H9 (cell line): Measurements from ENCODE around the gene EBPL. TPM values are rescaled to one million over a fixed set of nuclear protein-coding genes. Genes with fewer than 3 reads are reported as not detected.

Experiments used
- DNase-seq: peaks from one replicate; pipeline ENCODE4 v3.0.0-alpha.2; 2017
- H2AFZ ChIP-seq: one replicate; pipeline ENCODE4 v1.6.1; 2013; ENCODE audit warnings: mild to moderate bottlenecking, low read length, control low read depth, moderate library complexity
- H2AK5ac ChIP-seq: 2 replicates; pipeline ENCODE4 v1.6.1; 2013; ENCODE audit warnings: low read length, control low read depth, mixed read lengths; ENCODE audit not compliant: insufficient read length
- H2BK120ac ChIP-seq: one replicate; pipeline ENCODE4 v1.6.1; 2013; ENCODE audit warnings: low read depth, mild to moderate bottlenecking, low read length, control low read depth, inconsistent platforms; ENCODE audit not compliant: poor library complexity, severe bottlenecking
- H2BK12ac ChIP-seq: 2 replicates; pipeline ENCODE4 v1.6.1; 2013; ENCODE audit warnings: low read length, control low read depth, mixed read lengths, low read depth; ENCODE audit not compliant: insufficient read length
- H2BK15ac ChIP-seq: 2 replicates; pipeline ENCODE4 v1.6.1; 2013; ENCODE audit warnings: low read depth, low read length, control low read depth
- H2BK20ac ChIP-seq: one replicate; pipeline ENCODE4 v1.6.1; 2013; ENCODE audit warnings: low read depth, mild to moderate bottlenecking, low read length, control low read depth, inconsistent platforms; ENCODE audit not compliant: poor library complexity, severe bottlenecking
- H2BK5ac ChIP-seq: 2 replicates; pipeline ENCODE4 v1.6.1; 2013; ENCODE audit warnings: low read length, control low read depth, mixed read lengths; ENCODE audit not compliant: insufficient read length
- H3K14ac ChIP-seq: 2 replicates; pipeline ENCODE4 v1.6.1; 2013; ENCODE audit warnings: low read length, control low read depth; ENCODE audit not compliant: insufficient read depth
- H3K18ac ChIP-seq: 2 replicates; pipeline ENCODE4 v1.6.1; 2013; ENCODE audit warnings: low read depth, mild to moderate bottlenecking, mixed read lengths, low read length, control low read depth; ENCODE audit not compliant: insufficient read length
- H3K23ac ChIP-seq: 2 replicates; pipeline ENCODE4 v1.6.1; 2013; ENCODE audit warnings: low read length, control low read depth, mixed read lengths, low read depth; ENCODE audit not compliant: insufficient read length
- H3K23me2 ChIP-seq: 2 replicates; pipeline ENCODE4 v1.6.1; 2013; ENCODE audit warnings: low read depth, mild to moderate bottlenecking, mixed read lengths, low read length, control low read depth; ENCODE audit not compliant: insufficient read length, poor library complexity, severe bottlenecking
- H3K27ac ChIP-seq: 2 replicates; pipeline ENCODE4 v1.5.1; 2013; ENCODE audit warnings: low read length, control low read depth, mixed read lengths, low read depth; ENCODE audit not compliant: insufficient read length
- H3K27me3 ChIP-seq: 2 replicates; pipeline ENCODE4 v1.6.1; 2013; ENCODE audit warnings: low read length, control low read depth, inconsistent platforms; ENCODE audit not compliant: insufficient read depth
- H3K4ac ChIP-seq: 2 replicates; pipeline ENCODE4 v1.6.1; 2013; ENCODE audit warnings: low read depth, mild to moderate bottlenecking, control low read depth, inconsistent platforms, low read length, moderate library complexity
- H3K4me1 ChIP-seq: 2 replicates; pipeline ENCODE4 v1.6.1; 2013; ENCODE audit warnings: low read length, control low read depth, inconsistent platforms; ENCODE audit not compliant: insufficient read depth
- H3K4me2 ChIP-seq: 2 replicates; pipeline ENCODE4 v1.6.1; 2013; ENCODE audit warnings: low read length, control low read depth, mixed read lengths; ENCODE audit not compliant: insufficient read length, insufficient read depth
- H3K56ac ChIP-seq: 2 replicates; pipeline ENCODE4 v1.6.1; 2013; ENCODE audit warnings: low read depth, mild to moderate bottlenecking, mixed read lengths, low read length, control low read depth; ENCODE audit not compliant: insufficient read length
- H3K79me1 ChIP-seq: 2 replicates; pipeline ENCODE4 v1.6.1; 2013; ENCODE audit warnings: low read depth, mild to moderate bottlenecking, moderate library complexity, low read length, control low read depth, inconsistent platforms; ENCODE audit not compliant: insufficient read depth, poor library complexity, severe bottlenecking
- H3K79me2 ChIP-seq: 2 replicates; pipeline ENCODE4 v1.6.1; 2013; ENCODE audit warnings: low read length, control low read depth, inconsistent platforms; ENCODE audit not compliant: insufficient read depth
- H3K9ac ChIP-seq: 2 replicates; pipeline ENCODE4 v1.6.1; 2013; ENCODE audit warnings: low read length, control low read depth, mixed read lengths; ENCODE audit not compliant: insufficient read length; ENCODE audit errors: extremely low read depth
- H3K9me3 ChIP-seq: one replicate; pipeline ENCODE4 v1.6.1; 2013; ENCODE audit warnings: low read depth, low read length, inconsistent platforms; ENCODE audit not compliant: control insufficient read depth
- H3T11ph ChIP-seq: one replicate; pipeline ENCODE4 v1.6.1; 2013; ENCODE audit warnings: mild to moderate bottlenecking, low read length, control low read depth, inconsistent platforms
- H4K20me1 ChIP-seq: one replicate; pipeline ENCODE4 v1.6.1; 2013; ENCODE audit not compliant: control insufficient read depth, insufficient read length, insufficient read depth
- H4K5ac ChIP-seq: 2 replicates; pipeline ENCODE4 v1.6.1; 2013; ENCODE audit warnings: low read depth, mild to moderate bottlenecking, mixed read lengths, low read length, control low read depth; ENCODE audit not compliant: insufficient read length
- H4K8ac ChIP-seq: replicated peaks from 2 replicates; pipeline ENCODE4 v1.6.1; 2013; ENCODE audit warnings: low read length, control low read depth, mixed read lengths, low read depth; ENCODE audit not compliant: insufficient read length
- H4K91ac ChIP-seq: 2 replicates; pipeline ENCODE4 v1.6.1; 2013; ENCODE audit warnings: low read depth, mild to moderate bottlenecking, moderate library complexity, mixed read lengths, low read length, control low read depth; ENCODE audit not compliant: insufficient read length
- H3K27ac Mint-ChIP-seq, 3 experiments: 2 replicates in 2 of 3; 3 replicates in 1 of 3; pipeline ENCODE4 v1.8.0; 2020 to 2021; ENCODE audit warnings: mixed read lengths in 3 of 3, mild to moderate bottlenecking in 1 of 3, moderate library complexity in 1 of 3
- H3K27me3 Mint-ChIP-seq: 2 replicates; pipeline ENCODE4 v1.8.0; 2021; ENCODE audit warnings: low read depth, mild to moderate bottlenecking, moderate library complexity, mixed read lengths
- H3K36me3 Mint-ChIP-seq, 3 experiments: 2 replicates in 2 of 3; 3 replicates in 1 of 3; pipeline ENCODE4 v1.8.0; 2020 to 2021; ENCODE audit warnings: low read depth in 3 of 3, mixed read lengths in 3 of 3; ENCODE audit not compliant: insufficient read depth in 1 of 3
- H3K4me1 Mint-ChIP-seq, 2 experiments: 2 replicates each; pipeline ENCODE4 v1.8.0; 2020; ENCODE audit warnings: mixed read lengths in 2 of 2
- H3K4me3 Mint-ChIP-seq, 2 experiments: 2 replicates in 1 of 2; 3 replicates in 1 of 2; pipeline ENCODE4 v1.8.0; 2020 to 2021; ENCODE audit warnings: mild to moderate bottlenecking in 2 of 2, mixed read lengths in 2 of 2, moderate library complexity in 1 of 2
- H3K9me3 Mint-ChIP-seq, 2 experiments: 2 replicates in 1 of 2; 3 replicates in 1 of 2; pipeline ENCODE4 v1.8.0; 2020; ENCODE audit warnings: mild to moderate bottlenecking in 2 of 2, mixed read lengths in 2 of 2, moderate library complexity in 1 of 2
- CTCF ChIP-seq: fragments of 200-600 bp; sonication (generic); conservative IDR thresholded peaks from 3 replicates; pipeline ENCODE4 v1.8.0; 2021; ENCODE audit warnings: antibody characterized with exemption, mild to moderate bottlenecking
- WGBS: extraction: QIAGEN DNeasy Blood & Tissue Kit; methylation state at CpG from one replicate; pipeline ENCODE4 v1.1.7; 2013; ENCODE audit warnings: missing lambda C conversion rate, low lambda C conversion rate, mixed read lengths; ENCODE audit not compliant: insufficient read length; ENCODE audit errors: extremely low coverage; 5-methylcytosine and 5-hydroxymethylcytosine counted together
- total RNA-seq: library from RNA; stranded (reverse); gene quantifications from 2 replicates; pipeline ENCODE4 v1.2.1, GENCODE V29; 2021

Gene EBPL
- total RNA-seq, 1 experiment from 2014 or later: 65.9 TPM

GRCh38 chr13:49646688-49647087 lies 44.6 kb downstream of the EBPL start:
- Mint-ChIP-seq H3K9me3 (no peaks in the 10 kb centered on the region; a peak in 1 of 5 replicates), H3K27ac (no peak overlapping the region), H3K4me1 (peaks cover 2% of the 10 kb centered on the region in 2 experiments), H3K36me3 (peaks cover 0 to 4% (median 0%) of the 10 kb centered on the region in 3 experiments; a peak in 1 of 7 replicates), H3K4me3 (no peak overlapping the region), H3K27me3 (no peaks in the 10 kb centered on the region)
- no peak overlapping the region for H4K5ac ChIP-seq
- no CpG with 5 or more reads among the region's 4 CpGs for WGBS
- no peak overlapping the region for H4K8ac ChIP-seq
- H3K23ac ChIP-seq: no peak overlapping the region
- H2BK120ac ChIP-seq: no peak overlapping the region
- H3K18ac ChIP-seq: no peak overlapping the region
- no peak overlapping the region for H3K9ac ChIP-seq
- H3K9me3 ChIP-seq: no peaks in the 10 kb centered on the region
- no peak overlapping the region for H3T11ph ChIP-seq
- H3K27ac ChIP-seq: no peak overlapping the region
- no peak overlapping the region for H2BK5ac ChIP-seq
- no peak overlapping the region for H3K4ac ChIP-seq
- no peak overlapping the region for H2AK5ac ChIP-seq
- H3K56ac ChIP-seq: no peak overlapping the region
- no peaks in the 10 kb centered on the region for H3K79me2 ChIP-seq
- H2BK20ac ChIP-seq: no peak overlapping the region
- no peak overlapping the region for H2BK12ac ChIP-seq
- no peak overlapping the region for H4K91ac ChIP-seq
- no peak overlapping the region for H2AFZ ChIP-seq
- no peaks in the 10 kb centered on the region for H3K23me2 ChIP-seq
- H3K4me2 ChIP-seq: no peak overlapping the region
- no peaks in the 10 kb centered on the region for H3K4me1 ChIP-seq
- H3K14ac ChIP-seq: no peak overlapping the region
- no peak for DNase-seq
- no peak for TF ChIP-seq CTCF
- H2BK15ac ChIP-seq: no peak overlapping the region
- no peaks in the 10 kb centered on the region for H4K20me1 ChIP-seq
- no peaks in the 10 kb centered on the region for H3K27me3 ChIP-seq
- H3K79me1 ChIP-seq: no peaks in the 10 kb centered on the region
